Uterus (tissue), 4 donors: Measurements from ENCODE around the gene TADA3. TPM values are rescaled to one million over a fixed set of nuclear protein-coding genes. Genes with fewer than 3 reads are reported as not detected.

ENCODE experiments used
- DNase-seq, 2 donors: peaks; one replicate each; pipeline ENCODE4 v3.0.0-alpha.2; 2019 to 2020
- H3K27ac ChIP-seq, 2 donors: fragments of 200-600 bp; sonication (generic); 1 replicate in 1 of 2; 2 replicates in 1 of 2; pipeline ENCODE4 v1.5.1; 2016 to 2018
- H3K27me3 ChIP-seq, 2 donors: fragments of 200-600 bp; sonication (generic); one replicate each; pipeline ENCODE4 v1.5.1; 2018 to 2019; ENCODE audit warnings: control low read depth in 1 of 2
- H3K36me3 ChIP-seq, 2 donors: fragments of 200-600 bp; sonication (generic); one replicate each; pipeline ENCODE4 v1.5.1; 2019; ENCODE audit warnings: control low read depth in 1 of 2
- H3K4me1 ChIP-seq, 2 donors: fragments of 200-600 bp; sonication (generic); one replicate each; pipeline ENCODE4 v1.5.1; 2018 to 2019; ENCODE audit warnings: control low read depth in 1 of 2
- H3K4me3 ChIP-seq, 2 donors: fragments of 200-600 bp; sonication (generic); 1 replicate in 1 of 2; 2 replicates in 1 of 2; pipeline ENCODE4 v1.5.1; 2018 to 2019; ENCODE audit warnings: mild to moderate bottlenecking in 1 of 2
- H3K9me3 ChIP-seq, 2 donors: fragments of 200-600 bp; sonication (generic); one replicate each; pipeline ENCODE4 v1.5.1; 2019; ENCODE audit warnings: control low read depth in 1 of 2
- CTCF ChIP-seq, 4 experiments: fragments of 200-600 bp in 2 of 4; fragments of 450-650 bp in 2 of 4; sonication (generic) in 2 of 4; IDR thresholded peaks; one replicate each; pipeline ENCODE4 v1.5.1; 2016 to 2019; ENCODE audit warnings: antibody characterized with exemption in 4 of 4, mild to moderate bottlenecking in 2 of 4, moderate library complexity in 1 of 4
- POLR2A ChIP-seq, 2 donors: fragments of 450-650 bp; IDR thresholded peaks; one replicate each; pipeline ENCODE4 v1.6.1; 2016; ENCODE audit warnings: antibody characterized with exemption in 2 of 2, mild to moderate bottlenecking in 1 of 2, moderate library complexity in 1 of 2
- intact Hi-C: fragments of 100-400 bp; cut with DNase I; formaldehyde crosslinking; loops from one replicate; pipeline ENCODE4 v1.15.1; 2023; ENCODE audit warnings: low total_unique reads
- total RNA-seq, 4 donors: library from RNA; depleted of rRNA in 3 of 4; stranded (reverse); fragments of >200 nt in 3 of 4; gene quantifications; one replicate each; pipeline versions ENCODE4 v1.1.0 to v1.2.4, GENCODE V29; 2014 to 2023
- donor health status: DM: yes; HTN: yes; CAD: no.

The TADA3 gene
- total RNA-seq, 4 donors from 2014 or later: 35.9 to 65.4 (median 55.3) TPM

GRCh38 chr3:9736831-9737230 lies 55.4 kb downstream of the TADA3 start:
- no peaks in the 10 kb centered on the region for H3K36me3 ChIP-seq
- TF ChIP-seq POLR2A (IDR thresholded peaks at IDR 0.05) (no peak), CTCF (IDR thresholded peaks at IDR 0.05) (no peak)
- no peak overlapping the region for H3K4me3 ChIP-seq
- no peak for DNase-seq
- no peaks in the 10 kb centered on the region for H3K9me3 ChIP-seq
- intact Hi-C loops: no loop called here
- H3K4me1 ChIP-seq: peaks cover 0 to 17% of the 10 kb centered on the region in 2 donors
- H3K27me3 ChIP-seq: no peaks in the 10 kb centered on the region
- no peak overlapping the region for H3K27ac ChIP-seq

GRCh38 chr3:9732740-9733115 lies 59.5 kb downstream of the TADA3 start:
- H3K4me3 ChIP-seq: peak overlapping the region; percentile 92 to 95
- H3K27ac ChIP-seq: peak overlapping the region in 1 of 2 donors; percentile 96
- TF ChIP-seq POLR2A (IDR thresholded peaks at IDR 0.05) (no peak), CTCF (IDR thresholded peaks at IDR 0.05) (no peak)
- no peaks in the 10 kb centered on the region for H3K36me3 ChIP-seq
- DNase-seq: no peak
- peaks cover 0 to 21% of the 10 kb centered on the region in 2 donors for H3K4me1 ChIP-seq
- no peaks in the 10 kb centered on the region for H3K27me3 ChIP-seq
- intact Hi-C loops: no loop called here
- H3K9me3 ChIP-seq: no peaks in the 10 kb centered on the region

- Histone ChIP-seq H3K36me3 (no peaks in the 10 kb centered on the region), H3K9me3 (no peaks in the 10 kb centered on the region), H3K4me1 (peaks cover 0 to 21% of the 10 kb centered on the region in 2 donors), H3K27me3 (no peaks in the 10 kb centered on the region), H3K27ac (peak overlapping the region; percentile 94 to 96), H3K4me3 (peak overlapping the region; percentile 92 to 95)
- intact Hi-C loops: no loop called here
- TF ChIP-seq POLR2A (IDR thresholded peaks at IDR 0.05) (no peak), CTCF (IDR thresholded peaks at IDR 0.05) (no peak)
- DNase-seq: no peak
Measured at GRCh38 chr3:9732080-9732739, 60.1 kb downstream of the TADA3 start.

- intact Hi-C loops: no loop called here
- Histone ChIP-seq H3K9me3 (no peaks in the 10 kb centered on the region), H3K36me3 (no peaks in the 10 kb centered on the region), H3K27ac (peak within 1 kb of the TSS; percentile 94 to 96), H3K4me1 (peaks cover 0 to 21% of the 10 kb centered on the region in 2 donors), H3K27me3 (no peaks in the 10 kb centered on the region), H3K4me3 (peak within 1 kb of the TSS; percentile 92 to 95)
- TF ChIP-seq POLR2A (IDR thresholded peaks at IDR 0.05) (peak in 1 of 2 donors; percentile 68), CTCF (IDR thresholded peaks at IDR 0.05) (peak in 3 of 4 experiments; percentile 1 to 34 (median 14))
- DNase-seq: peak; percentile 100
Measured at GRCh38 chr3:9731206-9732079, 60.8 kb downstream of the TADA3 start, which contains the start of gene BRPF1. TSS of gene BRPF1 (plus strand) at chr3:9731735. CDS start at chr3:9734141, 2,406 bp downstream.
